ENCODE results near the gene CPLANE2.
"Not testable (repeated sequence)": the region's sequence is repeated elsewhere in the genome, so short reads cannot be mapped to it uniquely, and the experiment has no call there.

Gene CPLANE2

DNA sequence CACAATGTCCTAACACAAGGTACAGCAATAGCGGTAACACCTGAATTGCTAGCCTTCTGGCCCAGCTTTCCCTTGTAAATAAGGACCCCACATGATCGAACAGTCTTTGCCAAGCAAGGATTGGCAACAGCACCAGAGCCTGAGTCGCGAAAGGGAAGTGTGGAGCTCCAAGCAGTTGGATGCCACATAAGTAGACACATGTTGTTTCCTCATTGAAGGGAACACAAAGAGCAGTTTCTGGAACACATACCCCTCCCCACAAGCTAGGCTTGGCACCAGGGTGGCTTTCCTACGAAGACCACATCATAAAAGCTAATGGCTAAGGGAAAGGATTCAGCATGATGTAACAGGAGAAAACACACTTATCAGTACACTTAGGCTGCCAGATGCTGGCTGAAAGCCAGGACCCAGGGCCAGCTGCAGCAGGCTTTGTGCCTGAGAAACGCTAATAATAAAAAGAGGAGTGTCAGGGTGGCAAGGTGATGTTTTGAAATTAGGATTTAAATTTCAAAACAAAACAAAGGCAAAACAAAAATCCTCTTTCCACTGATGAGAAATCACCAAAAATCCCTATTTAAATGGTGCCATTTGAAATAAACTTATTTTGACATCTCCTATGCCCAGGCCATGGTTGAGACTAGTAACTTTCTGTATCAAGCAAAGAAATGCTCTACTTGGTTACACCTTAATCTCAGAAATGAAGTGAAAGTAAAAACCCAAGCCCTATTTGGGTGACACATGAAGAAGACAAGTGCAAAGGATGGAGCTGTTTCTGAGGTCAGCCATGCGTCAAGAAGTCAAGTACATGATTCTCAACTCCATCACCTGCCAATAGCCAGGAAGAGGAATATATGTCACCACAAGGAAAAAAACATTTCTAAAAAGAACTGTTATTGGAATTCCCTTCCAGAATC is 11.9 kb upstream of the CPLANE2 start:
- DNase-seq: no peak

DNA sequence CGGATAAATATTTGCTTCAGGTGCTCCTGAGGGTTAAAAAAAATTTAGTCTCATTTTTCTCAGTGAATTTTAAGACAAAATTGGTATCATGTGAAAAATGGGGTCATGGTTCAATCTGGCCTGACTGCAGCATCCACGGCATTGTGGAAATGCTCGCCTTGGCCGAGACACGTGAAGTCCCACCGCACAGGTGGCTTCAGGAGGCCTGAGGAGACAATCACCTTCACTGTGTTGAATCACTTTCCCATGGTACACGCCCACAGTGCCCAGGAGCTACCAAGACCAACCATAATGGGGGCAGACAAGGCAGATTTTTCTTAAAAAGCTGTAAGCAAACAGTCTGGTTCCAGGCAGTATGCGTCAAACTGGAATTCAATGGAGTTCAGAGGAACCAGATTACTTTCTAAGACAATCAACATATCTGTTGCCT is 11.0 kb upstream of the CPLANE2 start:
- DNase-seq: no peak

DNA sequence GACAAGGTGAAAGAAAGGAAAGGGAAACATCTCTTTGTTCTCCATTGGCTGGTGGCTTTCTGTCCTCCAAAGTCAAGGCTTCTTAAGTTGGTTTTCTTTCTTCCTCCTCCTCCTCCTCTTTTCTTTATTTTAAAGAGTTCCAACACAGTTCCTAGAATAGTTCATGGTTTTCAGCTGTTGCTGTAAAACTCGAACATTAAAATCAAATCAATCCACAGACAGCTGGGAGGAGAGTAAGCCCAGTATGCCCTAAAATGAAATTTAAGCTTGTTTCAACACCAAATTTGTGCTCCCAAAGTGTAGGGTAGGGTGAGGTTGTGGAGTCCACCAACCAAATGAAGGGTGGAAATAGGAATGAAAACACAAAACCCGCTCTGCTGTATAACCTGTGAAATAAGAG is 10.5 kb upstream of the CPLANE2 start:
- DNase-seq: no peak

DNA sequence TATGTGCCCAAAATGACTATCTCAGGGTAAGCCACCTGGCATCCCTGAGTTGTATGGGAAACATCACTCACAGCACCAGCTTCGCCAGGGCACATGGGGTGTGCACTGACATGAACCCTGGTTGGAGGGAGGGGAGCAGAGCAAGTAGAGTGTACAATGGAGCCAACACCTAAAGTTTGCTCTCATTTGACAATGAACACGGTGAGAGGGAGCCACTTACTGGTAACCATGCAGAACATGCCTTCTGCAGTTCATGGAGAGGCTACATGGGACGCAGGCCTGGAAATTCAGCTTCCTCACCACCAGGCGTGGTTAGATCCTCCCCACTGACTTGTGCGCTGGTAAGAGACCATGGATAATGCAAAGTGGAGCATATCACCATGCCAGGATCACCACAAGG is 10.0 kb upstream of the CPLANE2 start:
- no peak for DNase-seq

DNA sequence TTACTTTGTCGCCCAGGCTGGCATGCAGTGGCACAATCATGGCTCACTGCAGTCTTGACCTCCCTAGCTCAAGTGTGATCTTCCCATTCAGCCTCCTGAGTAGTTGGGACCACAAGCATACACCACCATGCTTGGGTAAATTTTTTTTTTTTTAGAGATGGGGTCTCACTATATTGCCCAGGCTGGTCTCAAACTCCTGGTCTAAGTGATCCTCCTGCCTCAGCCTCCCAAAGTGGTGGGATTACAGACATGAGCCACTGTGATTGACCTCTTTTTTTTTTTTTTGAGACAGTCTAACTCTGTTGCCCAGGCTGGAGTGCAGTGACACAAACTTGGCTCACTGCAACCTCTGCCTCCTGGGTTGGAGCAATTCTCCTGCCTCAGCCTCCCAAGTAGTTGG is 9.3 kb upstream of the CPLANE2 start:
- not testable (repeated sequence) for DNase-seq

DNA sequence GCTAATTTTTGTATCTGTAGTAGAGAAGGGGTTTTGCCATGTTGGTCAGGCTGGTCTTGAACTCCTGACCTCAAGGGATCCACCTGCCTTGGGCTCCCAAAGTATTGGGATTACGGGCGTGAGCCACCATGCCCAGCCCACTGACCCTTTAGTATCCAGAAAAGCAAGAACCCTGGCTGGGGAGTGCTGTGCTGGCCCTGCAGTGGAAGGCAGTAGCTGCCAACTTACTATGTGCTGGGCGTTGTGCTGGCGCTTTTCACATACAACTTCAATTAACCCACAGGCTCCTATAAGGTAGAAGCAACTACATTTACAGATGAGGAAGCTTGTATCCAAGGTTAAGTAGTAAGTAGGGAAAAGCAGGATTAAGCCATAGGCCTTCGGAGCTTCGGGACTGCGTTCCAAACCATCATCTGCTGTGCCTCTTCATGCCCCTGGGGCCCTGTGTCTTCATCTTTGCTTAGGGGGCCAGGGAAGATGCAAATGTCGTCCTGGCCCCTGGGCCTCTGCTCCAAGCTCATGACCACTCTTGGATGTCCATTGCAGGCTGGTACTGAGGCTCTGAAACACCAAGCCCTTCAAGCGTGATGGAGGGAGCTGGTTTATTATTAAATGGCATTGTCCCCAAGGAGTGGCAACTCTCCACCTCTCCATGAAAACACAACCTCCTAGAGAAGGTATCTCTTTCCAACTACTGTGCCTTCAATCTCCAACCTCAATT is 8.7 kb upstream of the CPLANE2 start:
- DNase-seq: no peak

DNA sequence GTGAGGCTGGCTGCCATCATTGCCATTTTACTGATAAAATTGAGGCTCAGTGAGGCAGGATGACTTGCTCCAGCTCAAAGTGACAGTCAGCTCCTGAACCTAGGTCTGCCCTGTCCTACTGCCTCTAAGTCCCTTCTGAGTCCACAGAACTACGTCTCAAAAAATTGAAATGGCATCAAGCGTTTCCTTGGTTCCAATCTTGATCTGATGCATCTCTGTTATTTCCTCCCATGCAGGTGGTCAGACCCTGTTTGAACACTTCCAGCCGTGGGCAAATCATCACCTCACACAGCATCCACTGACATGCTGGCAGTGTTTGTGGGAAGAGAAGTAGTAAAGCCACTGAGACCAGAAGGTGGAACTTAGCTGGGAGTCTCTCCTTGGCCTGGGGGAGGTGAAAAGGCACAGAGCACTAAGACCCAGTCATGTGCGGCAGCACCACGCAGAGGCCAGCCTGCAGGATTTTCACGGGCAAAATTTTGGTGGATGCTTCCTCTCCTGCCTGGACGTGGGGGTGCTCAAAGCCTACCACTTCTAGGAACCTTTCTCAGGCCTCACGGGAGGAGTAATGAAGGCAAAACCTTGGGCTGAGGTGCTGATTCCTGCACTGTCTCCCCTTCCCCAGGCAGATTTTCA is 7.8 kb upstream of the CPLANE2 start:
- no peak for DNase-seq

DNA sequence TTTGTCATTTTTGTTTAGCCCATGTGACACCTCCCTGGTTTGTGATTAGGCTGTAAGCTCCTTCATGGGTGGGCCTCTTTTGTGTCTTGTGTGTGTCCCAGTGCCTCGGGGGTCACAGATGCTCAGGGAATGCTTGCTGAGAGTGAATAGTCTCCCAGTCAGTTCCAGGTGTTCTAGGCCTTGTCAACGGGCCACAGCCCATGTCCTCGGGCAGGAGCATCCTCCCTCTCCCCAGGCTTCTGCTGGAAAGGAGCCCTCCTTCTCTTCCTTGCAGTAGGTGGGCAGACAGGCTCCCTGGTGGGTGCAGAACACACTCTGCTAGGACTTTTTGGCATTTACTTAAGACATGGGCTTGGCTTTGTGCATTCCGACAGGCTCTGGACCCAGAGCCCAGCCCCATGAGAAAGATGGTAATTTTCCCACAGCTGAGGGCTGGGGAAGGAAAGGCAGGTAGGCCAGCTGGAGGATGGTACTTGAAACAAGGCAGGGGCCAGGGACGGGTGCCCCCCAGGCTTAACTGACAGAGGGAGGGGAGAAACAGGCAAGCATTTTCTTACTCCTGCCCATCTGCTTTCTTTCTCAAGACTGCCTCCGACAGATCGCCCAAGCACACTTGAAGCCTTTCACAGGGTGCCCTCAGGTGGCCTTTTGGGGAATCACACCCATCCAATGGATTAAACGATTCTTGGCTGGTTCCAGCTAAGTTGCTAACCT is 7.1 kb upstream of the CPLANE2 start:
- DNase-seq: peak; percentile 86

DNA sequence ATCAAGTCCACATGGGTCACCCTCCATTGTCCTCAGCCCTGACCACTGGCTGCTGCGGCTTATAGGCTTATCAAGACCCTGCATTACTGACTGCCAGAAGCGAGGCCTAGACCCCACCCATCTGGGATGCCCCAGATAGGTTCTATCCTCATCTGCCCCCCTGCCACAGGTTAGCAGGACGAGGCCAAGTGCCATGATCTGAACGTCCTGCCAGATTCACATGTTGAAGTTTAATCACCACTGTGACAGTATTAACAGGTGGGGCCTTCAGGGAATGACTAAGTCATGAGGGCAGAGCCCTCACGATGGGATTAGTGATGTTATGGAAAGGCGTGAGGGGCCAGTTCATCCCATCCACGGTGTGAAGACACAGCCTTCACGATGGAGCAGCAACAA is 6.2 kb upstream of the CPLANE2 start:
- DNase-seq: no peak

DNA sequence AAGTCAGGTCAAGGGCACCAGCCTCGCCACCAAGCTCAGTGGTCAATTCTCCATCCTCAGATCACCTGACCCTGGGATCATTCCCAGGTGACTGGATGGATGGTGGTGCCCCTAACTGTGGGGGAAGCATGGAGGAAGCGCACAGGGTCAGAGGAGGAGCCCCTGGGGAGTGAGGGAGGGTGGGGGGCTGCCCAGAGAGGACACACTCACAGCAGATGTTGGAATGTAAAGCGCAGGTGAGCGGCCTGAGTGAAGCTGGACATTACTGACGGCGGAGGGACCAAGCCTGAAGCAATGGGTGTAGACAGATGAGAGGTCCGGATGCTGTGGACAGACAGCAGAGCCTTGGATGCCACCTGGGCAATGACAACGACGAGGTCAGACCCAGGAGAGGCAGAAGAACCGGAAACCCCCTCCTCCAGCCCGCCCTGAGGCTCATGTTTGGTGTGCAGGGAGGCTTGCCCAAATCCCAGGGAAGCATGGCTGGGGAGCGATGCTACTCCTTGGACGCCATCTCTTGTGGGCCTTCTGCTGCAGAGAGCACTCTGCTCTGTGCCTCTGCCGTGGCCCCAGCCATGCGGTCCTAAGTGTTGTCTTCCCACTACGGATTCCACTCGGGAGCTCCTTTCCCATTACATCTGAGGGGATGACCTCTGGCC is 5.7 kb upstream of the CPLANE2 start:
- no peak for DNase-seq

DNA sequence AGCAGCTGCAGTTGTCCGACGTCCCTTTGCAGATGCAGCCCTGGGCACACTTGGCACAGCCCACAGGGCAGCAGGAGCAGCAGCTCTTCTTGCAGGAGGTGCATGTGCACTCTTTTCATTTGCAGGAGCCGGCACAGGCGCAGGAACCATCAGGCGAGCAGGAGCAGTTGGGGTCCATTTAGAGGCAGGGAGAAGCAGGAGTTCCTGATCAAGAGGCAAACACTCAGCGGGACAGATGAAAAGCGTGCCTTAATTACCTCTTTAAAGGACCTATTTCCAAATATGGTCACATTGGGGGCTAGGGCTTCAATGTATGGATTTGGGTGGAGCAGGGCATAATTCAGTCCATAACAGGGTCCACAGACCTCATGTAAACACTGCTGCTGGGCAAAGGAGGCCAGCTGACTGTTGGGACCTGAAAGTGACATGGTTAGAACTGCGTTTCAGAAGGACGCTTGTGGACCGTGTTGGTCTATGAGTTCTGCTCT is 4.3 kb upstream of the CPLANE2 start:
- DNase-seq: no peak

DNA sequence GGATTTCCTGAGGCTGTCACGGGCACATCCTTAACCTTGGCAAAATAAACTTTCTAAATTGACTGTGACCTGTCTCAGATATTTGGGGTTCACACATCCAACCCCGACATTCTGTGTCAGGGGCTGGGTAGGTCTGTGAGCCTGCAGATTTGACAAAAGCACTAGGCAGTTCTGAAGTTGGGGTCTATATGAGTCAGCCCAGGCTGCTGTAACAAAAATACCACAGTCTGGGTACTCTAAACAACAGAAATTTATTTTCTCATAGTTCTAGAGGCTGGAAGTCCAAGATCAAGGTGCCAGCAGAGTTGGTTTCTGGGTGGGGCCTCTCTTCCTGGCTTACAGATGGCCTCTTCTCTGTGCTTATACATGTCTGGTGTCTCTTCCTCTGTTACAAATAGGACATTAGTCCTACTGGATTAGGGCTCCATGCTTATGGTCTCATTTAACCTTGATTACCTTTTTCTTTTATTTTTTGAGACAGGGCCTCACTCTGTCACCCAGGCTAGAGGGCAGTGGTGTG is 3.0 kb upstream of the CPLANE2 start:
- DNase-seq: no peak

DNA sequence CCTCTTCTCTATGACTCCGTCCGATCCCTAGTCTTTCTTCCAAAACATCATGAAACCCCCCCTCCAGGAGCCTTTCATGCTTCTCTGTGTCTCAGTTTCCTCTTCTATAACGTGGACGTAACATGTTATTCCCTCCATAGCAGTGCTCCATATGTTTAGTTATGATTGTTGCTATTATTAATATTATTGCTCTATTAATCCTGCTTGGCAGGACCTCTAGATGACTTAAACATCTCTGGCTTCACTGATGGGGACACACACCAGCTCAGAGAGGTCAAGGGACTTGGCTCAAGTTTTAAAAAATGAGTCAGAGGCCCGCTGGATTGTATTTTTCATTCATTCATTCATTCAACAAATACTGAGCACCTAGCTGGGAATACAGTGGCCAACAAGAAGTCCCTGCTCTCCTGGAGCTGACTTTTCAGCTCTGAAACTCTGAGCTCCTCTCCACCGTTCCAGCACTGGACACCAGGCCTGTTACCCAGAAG is 404 bp upstream of the CPLANE2 start:
- DNase-seq: no peak

DNA sequence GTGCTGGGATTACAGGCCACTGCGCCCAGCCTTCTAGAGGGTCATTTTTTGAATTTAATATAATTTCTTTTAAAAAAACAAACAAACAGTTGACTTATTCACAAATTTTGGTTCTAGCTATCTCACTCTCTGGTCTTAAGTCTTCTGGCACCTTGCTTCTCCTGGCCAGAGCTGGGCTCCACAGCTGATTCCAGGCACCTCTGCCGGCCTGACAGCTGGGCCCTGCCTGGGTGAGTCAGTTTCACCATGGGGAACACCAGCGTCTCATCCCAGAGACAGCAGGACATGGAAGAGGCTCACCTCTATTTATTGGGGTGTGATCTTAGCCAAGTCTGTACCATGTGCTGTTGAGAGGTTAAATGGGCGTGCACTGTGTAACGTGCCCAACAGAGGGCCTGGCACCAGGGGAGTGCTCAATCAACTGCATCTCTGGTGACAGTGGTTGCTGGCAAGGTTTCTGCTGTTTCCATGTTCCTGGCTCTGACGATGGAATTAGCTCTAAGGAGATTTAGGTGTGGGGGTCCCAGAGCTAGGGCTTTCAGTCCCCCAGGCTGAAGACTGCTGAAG is 956 bp downstream of the CPLANE2 start:
- peak; percentile 54 for DNase-seq

DNA sequence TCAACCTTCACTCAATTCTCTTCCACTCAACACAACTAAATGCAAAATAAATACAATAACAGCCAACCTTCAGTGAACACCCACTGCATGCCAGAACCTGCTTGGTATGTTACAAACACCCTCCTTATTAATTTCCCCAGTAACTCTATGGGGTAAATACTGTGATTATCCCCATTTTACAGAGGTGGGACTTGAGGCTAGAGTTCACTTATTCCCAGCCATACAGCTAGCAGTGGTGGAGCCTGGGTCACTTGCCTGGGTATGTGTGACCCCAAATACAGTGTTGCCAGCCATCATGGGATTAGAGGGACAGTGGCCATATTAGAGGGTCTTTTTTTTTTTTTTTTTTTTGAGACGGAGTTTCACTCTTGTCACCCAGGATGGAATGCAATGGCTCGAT is 1.6 kb downstream of the CPLANE2 start:
- no peak for DNase-seq

DNA sequence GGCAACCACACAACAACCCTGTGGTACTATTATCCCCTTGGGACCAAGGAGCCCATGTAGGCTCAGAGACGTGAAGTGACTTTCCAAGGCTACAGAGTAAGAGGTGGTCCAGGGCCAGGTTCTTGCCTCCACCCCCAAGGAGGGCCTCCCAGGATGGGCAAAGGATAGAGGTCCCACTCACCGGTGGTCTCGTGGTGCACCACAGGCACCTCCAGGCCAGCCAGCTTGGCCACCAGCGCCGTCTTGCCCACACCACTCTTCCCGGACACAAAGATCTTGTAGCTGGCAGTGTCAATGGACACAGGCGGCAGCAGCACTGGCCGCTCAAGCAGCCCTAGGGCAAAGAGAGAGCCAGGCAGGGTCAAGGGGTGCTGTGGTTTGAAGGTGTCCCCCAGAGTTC is 3.6 kb downstream of the CPLANE2 start:
- DNase-seq: no peak

DNA sequence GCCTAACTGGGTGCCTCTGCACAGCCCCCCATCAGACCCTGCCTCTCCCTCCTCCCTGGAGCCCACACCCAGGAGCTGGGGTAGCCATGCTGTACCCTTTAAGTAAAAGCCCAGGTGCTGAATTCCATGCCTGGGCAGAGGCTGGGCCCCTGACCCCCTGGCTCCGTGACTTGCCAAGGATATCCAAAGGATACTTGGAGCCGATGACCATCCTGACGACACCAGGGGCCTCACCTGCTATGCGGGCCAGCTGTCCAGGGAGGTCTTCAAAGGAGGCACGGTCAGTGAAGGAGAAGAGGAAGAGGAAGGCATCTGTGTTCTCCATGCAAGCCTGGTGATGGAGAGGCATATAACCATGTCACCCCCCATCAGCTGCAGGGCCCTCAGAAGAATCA is 4.7 kb downstream of the CPLANE2 start:
- no peak for DNase-seq

DNA sequence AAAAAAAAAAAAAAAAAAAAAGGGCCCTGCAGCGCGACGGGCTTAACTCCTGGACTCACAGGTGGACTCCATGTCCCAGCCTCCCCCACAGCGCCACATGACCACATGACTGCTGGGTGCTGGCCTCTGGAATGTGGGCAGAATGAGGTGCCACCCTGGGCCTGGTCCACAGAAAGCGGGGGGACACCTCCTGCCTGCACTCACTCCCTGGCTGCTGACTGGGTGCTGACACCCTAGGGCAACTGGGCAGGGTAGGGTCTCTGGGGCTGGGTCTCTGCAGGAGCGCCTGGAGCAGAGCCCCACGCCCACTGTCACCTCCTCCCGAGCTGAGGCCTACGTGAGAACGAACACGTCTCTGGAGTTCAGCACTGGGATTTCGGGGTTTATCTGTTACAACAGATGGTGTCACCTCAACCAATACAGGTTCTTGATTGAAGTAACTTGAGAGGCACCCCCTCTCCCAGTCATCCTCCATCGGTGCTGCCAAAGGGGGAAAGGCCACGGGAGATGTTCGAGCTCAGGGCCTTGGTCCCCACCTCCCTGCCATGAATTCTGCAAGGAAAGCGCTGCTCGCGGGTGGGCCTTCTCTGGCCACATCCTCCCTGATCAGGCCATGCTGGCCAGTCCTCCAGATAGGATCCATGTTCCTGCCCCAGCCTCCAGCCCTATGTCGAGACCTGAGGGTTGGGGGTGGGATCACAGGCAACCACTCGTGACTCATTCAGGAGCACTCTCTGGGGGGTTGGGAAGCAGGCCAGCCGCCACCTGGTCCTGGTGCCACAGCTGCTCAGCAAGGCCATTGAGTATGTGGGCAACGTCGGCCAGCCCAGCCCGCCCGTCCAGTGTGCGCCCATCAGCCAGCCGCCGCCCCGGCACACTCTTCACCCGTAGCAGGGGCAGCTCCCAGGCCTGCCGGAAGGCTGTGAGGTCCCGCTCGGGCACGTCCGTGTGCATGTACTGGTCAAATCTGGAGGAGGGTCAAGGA is 5.4 kb downstream of the CPLANE2 start:
- DNase-seq: no peak

DNA sequence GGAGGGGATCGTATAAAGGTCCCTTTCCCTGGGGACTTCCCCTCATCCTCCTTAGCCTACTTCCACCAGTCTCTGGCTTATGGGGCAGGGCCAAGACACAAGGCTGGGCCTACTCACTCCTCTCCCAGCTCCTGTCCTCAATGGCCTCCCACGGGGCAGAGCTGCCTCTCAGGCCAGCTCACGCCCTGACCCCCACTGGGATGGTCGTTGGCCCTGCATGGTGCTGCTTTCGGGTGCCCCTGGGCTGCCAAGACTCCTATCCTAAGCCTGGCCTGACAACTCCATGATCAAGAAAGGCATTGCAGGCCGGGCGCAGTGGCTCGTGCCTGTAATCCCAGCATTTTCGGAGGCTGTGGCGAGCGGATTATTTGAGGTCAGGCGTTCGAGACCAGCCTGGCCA is 6.2 kb downstream of the CPLANE2 start:
- no peak for DNase-seq

DNA sequence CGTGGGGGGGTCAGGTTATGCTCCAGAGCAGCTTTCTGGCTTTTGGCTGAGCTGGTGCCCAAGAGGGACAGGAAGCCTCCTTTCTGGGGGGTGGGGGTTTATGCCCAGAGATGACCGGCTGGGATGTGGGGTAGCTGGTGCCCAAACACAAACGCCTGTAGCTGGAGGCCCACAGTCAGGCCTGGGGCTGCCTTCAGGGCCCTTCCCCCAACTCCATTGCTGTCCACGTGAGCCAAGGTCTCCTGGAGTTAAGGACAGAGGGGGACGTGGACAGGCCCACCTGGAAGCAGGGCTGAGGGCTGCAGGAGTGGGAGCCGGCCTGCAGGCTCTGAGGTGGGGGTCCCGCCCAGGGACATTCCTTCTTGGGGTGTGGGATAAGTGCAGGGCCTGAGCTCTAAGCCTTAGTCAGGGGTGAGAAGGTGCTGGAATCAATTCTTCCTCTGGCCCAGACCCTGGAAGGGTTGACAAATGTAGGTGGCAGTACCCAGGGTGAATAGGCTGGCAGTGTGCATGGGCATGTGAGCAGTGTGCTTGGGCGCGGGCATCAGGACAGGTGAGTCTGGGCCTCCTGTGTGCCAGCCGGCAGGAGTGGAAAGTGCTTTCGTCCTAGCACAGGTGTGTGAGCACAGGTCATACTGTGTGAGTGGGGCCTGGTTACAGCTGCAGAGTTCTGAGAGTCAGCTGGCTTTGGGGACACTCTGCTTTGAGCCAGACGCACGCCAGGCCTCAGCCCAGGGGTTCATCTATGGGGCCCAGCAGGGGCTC is 6.8 kb downstream of the CPLANE2 start:
- no peak for DNase-seq
